ENCODE measurements around the gene SBF1. TPM values are rescaled to one million over a fixed set of nuclear protein-coding genes. Genes with fewer than 3 reads are reported as not detected.

SBF1 gene
- total and polyA plus RNA-seq, 7 donors = 42.1 to 98.0 (median 75.3) TPM

DNA sequence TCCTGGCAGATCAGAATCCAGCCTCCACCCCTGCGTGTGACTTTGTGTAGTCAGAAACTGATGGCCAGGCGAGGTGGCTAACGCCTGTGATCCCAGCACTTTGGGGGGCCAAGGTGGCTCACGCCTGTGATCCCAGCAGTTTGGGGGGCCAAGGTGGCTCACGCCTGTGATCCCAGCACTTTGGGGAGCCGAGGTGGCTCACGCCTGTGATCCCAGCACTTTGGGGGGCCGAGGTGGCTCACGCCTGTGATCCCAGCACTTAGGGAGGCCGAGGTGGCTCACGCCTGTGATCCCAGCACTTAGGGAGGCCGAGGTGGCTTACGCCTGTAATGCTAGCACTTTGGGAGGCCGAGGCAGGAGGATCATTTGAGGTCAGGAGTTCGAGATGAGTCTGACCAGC, 38.3 kb upstream of the SBF1 start:
- no peaks in the 10 kb centered on the region for H3K27me3 ChIP-seq (ENCODE audit: insufficient read depth in 3 of 3, low read length in 2 of 3)
- H3K4me1 ChIP-seq = peaks cover 10% of the 10 kb centered on the region
- H3K9me3 ChIP-seq = no peaks in the 10 kb centered on the region
- peaks cover 0 to 42% of the 10 kb centered on the region in 2 donors for H3K36me3 ChIP-seq (ENCODE audit: insufficient read depth in 1 of 2, low read depth in 1 of 2)
- H3K27ac ChIP-seq = no peak overlapping the region
- no peak overlapping the region for H3K4me3 ChIP-seq
- ATAC-seq = no peak
- TF ChIP-seq, protein P1, sequence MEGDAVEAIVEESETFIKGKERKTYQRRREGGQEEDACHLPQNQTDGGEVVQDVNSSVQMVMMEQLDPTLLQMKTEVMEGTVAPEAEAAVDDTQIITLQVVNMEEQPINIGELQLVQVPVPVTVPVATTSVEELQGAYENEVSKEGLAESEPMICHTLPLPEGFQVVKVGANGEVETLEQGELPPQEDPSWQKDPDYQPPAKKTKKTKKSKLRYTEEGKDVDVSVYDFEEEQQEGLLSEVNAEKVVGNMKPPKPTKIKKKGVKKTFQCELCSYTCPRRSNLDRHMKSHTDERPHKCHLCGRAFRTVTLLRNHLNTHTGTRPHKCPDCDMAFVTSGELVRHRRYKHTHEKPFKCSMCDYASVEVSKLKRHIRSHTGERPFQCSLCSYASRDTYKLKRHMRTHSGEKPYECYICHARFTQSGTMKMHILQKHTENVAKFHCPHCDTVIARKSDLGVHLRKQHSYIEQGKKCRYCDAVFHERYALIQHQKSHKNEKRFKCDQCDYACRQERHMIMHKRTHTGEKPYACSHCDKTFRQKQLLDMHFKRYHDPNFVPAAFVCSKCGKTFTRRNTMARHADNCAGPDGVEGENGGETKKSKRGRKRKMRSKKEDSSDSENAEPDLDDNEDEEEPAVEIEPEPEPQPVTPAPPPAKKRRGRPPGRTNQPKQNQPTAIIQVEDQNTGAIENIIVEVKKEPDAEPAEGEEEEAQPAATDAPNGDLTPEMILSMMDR (IDR thresholded peaks at IDR 0.05) = no peak
- 95 to 98% (median 97%) methylated on average over 15 of the region's 15 CpGs for WGBS, 3 donors
- intact Hi-C loops (cut with DNase I) = no loop called here
- DNase-seq = no peak

DNA sequence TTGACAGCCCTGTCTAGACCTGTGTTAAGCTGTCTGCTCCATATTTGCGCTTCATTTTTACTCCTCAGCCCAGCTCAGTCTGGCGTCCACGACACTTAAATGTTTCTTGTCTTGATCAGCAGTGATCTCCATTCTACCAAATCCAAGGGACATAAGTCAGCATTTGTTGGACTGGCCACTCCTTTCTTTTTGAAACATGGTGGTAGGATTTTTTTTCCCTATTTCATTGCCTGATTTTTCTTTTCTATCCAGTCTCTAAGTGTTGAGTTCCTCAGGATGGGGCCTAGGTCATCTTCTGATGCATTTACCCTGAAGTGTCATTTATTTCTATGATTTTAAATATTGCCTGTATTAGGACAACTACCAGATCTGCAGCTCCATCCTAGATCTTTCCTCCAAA, 34.1 kb upstream of the SBF1 start:
- H3K27ac ChIP-seq = peak overlapping the region; percentile 81
- TF ChIP-seq, protein P1 (IDR thresholded peaks at IDR 0.05) = no peak
- 8 to 12% (median 9%) methylated on average over 3 of the region's 3 CpGs for WGBS, 3 donors
- intact Hi-C loops (cut with DNase I) = loop anchor here (5.0 to 10.0 kb wide), 2 partner anchors 68 to 254 kb away; partner anchors contain the start of genes CPT1B (in 2 of the 2) and HDAC10 (in 1 of the 2)
- no peaks in the 10 kb centered on the region for H3K27me3 ChIP-seq (ENCODE audit: insufficient read depth in 3 of 3, low read length in 2 of 3)
- no peaks in the 10 kb centered on the region for H3K9me3 ChIP-seq
- no peak for ATAC-seq
- peak overlapping the region; percentile 84 for H3K4me3 ChIP-seq
- DNase-seq = no peak
- peaks cover 17% of the 10 kb centered on the region for H3K4me1 ChIP-seq
- H3K36me3 ChIP-seq (ENCODE audit: insufficient read depth in 1 of 2, low read depth in 1 of 2) = peaks cover 0 to 32% of the 10 kb centered on the region in 2 donors

DNA sequence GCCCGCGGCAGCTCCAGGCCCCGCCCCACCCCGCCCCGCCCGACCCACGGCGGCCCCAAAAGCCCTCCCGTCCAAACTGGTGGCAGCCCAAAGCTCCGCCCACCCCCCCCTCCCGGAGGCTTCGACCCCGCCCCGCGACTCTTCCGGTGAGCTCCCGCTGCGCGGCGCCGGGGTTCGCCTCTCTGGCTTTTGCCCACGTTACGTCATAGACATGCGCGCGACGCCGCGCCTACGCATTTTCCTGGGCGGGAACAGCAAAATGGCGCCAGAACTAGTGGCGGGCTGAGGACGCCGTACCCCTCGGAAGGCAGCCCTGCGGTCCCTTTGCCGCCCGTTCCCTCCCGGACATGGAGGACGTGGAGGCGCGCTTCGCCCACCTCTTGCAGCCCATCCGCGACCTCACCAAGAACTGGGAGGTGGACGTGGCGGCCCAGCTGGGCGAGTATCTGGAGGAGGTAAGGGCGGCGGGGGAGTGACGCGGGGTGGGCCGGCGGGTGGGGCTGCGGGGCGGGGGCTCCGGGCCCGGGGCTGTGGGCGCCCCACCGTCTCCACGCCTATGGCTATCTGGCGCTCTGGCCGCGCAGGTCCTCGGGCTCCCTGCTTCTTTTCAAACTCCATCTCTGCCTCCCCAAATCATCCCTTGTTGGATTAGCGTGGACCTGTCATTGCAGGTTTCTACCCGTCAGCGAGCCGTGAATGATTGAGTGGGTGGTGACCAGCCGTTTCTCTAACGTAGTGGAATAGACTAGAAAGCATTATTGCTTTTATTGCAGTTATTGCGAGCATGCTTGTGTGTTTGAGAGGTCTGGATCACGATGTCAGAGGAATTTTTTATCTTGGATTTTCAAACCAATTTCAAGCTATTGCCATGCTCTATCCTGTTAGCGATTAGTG, 33.4 kb upstream of the SBF1 start, which contains the start of gene NCAPH2:
Gene NCAPH2, plus strand, starts transcription at position 234 of the 894 bp plus-strand sequence. Its CDS starts 114 bp downstream, at position 348.
- no peaks in the 10 kb centered on the region for H3K9me3 ChIP-seq
- TF ChIP-seq, protein P1 (IDR thresholded peaks at IDR 0.05) = no peak
- 0 to 2% (median 0%) methylated on average over 53 to 76 of the region's 76 CpGs for WGBS, 3 donors
- H3K27ac ChIP-seq = peak within 1 kb of the TSS; percentile 85
- DNase-seq (peak; percentile 94 to 98), ATAC-seq (peak; percentile 81 to 90 (median 82))
- H3K4me1 ChIP-seq = peaks cover 17% of the 10 kb centered on the region
- H3K36me3 ChIP-seq (ENCODE audit: insufficient read depth in 1 of 2, low read depth in 1 of 2) = peaks cover 0 to 37% of the 10 kb centered on the region in 2 donors
- no peaks in the 10 kb centered on the region for H3K27me3 ChIP-seq (ENCODE audit: insufficient read depth in 3 of 3, low read length in 2 of 3)
- intact Hi-C loops (cut with DNase I) = loop anchor here (5.0 to 10.0 kb wide), 2 partner anchors 69 to 253 kb away; partner anchors contain the start of genes CPT1B (in 2 of the 2) and HDAC10 (in 1 of the 2)
- H3K4me3 ChIP-seq = peak within 1 kb of the TSS; percentile 89

DNA sequence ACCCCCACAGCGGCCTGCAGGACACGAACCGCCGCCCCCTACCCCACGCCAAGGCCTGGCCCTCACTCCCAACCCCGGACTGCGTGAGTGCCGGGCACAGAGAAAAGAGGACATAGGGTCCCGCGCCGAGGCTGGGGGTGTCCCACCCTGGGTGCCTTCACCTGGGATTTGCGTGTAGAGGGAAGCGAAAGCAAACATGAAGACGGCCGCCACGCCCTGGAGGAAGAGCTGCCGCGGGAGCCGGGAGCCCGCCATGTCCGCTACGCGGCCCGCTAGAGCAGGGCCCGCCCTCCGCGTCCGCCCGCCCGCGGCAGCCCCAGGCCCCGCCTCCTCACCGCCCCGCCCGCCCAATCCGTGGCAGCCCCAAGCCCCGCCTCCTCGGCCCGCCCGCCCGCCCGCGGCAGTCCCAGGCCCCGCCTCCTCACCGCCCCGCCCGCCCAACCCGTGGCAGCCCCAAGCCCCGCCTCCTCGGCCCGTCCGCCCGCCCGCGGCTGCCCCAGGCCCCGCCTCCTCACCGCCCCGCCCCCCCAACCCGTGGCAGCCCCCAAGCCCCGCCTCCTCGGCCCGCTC, 32.7 kb upstream of the SBF1 start, which contains the start of gene LMF2:
Gene LMF2, minus strand, starts transcription at position 282 of the 570 bp plus-strand sequence. Its CDS starts 27 bp downstream, at position 255.
- H3K36me3 ChIP-seq (ENCODE audit: insufficient read depth in 1 of 2, low read depth in 1 of 2) = peaks cover 0 to 45% of the 10 kb centered on the region in 2 donors
- ATAC-seq (peak; percentile 81 to 86 (median 84)), DNase-seq (peak; percentile 90 to 96)
- H3K9me3 ChIP-seq = no peaks in the 10 kb centered on the region
- intact Hi-C loops (cut with DNase I) = loop anchor here (5.0 to 10.0 kb wide), 2 partner anchors 70 to 253 kb away; partner anchors contain the start of genes CPT1B (in 2 of the 2) and HDAC10 (in 1 of the 2)
- H3K27me3 ChIP-seq (ENCODE audit: insufficient read depth in 3 of 3, low read length in 2 of 3) = no peaks in the 10 kb centered on the region
- peaks cover 17% of the 10 kb centered on the region for H3K4me1 ChIP-seq
- H3K4me3 ChIP-seq = peak within 1 kb of the TSS; percentile 89
- TF ChIP-seq, protein P1 (IDR thresholded peaks at IDR 0.05) = peak; percentile 4
- peak within 1 kb of the TSS; percentile 85 for H3K27ac ChIP-seq
- whole genome bisulfite sequencing, 3 donors = 0% methylated on average over 18 to 56 of the region's 62 CpGs
